ENCODE measurements around the gene AOC3.
"Not testable (repeated sequence)": the region's sequence is repeated elsewhere in the genome, so short reads cannot be mapped to it uniquely, and the experiment has no call there.

The AOC3 gene

DNA sequence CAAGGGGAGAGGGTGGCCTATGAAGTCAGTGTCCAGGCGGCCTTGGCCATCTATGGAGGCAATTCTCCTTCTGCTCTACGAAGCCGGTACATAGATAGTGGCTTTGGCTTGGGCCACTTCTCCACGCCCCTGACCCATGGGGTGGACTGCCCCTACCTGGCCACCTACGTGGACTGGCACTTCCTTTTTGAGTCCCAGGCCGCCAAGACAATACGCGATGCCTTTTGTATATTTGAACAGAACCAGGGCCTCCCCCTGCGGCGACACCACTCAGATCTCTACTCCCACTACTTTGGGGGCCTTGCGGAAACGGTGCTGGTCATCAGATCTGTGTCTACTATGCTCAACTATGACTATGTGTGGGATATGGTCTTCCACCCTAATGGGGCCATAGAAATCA, 17.3 kb downstream of the AOC3 start:
- ChIA-PET POLR2A (no interaction called here), CTCF (no interaction called here)
- DNase-seq (ENCODE audit: extremely low spot score) = no peak
- TF ChIP-seq SP1 (IDR thresholded peaks at IDR 0.05) (no peak), BHLHE40 (IDR thresholded peaks at IDR 0.05; ENCODE audit: borderline replicate concordance) (no peak), FOXM1 (IDR thresholded peaks at IDR 0.05; ENCODE audit: borderline replicate concordance) (no peak), FOXA1 (IDR thresholded peaks at IDR 0.05) (no peak), ELF4 (IDR thresholded peaks at IDR 0.05) (no peak), CTBP1 (IDR thresholded peaks at IDR 0.05; ENCODE audit: borderline replicate concordance) (no peak), NFRKB (IDR thresholded peaks at IDR 0.05) (no peak), HDGF (IDR thresholded peaks at IDR 0.05; ENCODE audit: borderline replicate concordance) (no peak), ARNT (IDR thresholded peaks at IDR 0.05) (no peak), SUZ12 (IDR thresholded peaks at IDR 0.05) (no peak), ZNF384 (IDR thresholded peaks at IDR 0.05) (no peak), LEF1 (IDR thresholded peaks at IDR 0.05; ENCODE audit: borderline replicate concordance) (no peak), TARDBP (IDR thresholded peaks at IDR 0.05) (no peak), L3MBTL2 (conservative IDR thresholded peaks at IDR 0.05) (no peak), FOXK2 (IDR thresholded peaks at IDR 0.05) (no peak)
- TF ChIP-seq, protein P1, sequence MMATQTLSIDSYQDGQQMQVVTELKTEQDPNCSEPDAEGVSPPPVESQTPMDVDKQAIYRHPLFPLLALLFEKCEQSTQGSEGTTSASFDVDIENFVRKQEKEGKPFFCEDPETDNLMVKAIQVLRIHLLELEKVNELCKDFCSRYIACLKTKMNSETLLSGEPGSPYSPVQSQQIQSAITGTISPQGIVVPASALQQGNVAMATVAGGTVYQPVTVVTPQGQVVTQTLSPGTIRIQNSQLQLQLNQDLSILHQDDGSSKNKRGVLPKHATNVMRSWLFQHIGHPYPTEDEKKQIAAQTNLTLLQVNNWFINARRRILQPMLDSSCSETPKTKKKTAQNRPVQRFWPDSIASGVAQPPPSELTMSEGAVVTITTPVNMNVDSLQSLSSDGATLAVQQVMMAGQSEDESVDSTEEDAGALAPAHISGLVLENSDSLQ (IDR thresholded peaks at IDR 0.05) = no peak

DNA sequence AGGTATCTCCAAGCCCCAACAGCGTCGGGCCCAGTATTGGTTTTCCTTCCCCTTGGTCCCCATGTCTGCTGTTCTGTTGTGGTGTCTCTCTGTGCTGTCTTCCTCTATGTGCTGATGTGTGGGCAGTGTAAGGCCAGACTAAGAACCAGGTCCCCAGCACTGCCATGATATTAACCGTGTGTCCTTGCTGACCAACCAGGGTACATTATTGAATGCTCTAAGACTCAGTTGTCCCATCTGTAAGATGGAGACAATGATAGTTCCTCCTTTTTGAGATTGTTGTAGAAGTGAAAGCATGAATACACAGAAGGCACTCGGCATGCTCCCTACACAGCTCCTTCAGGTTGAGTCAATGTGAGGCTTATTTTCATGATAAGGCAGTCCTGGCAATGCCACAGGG, 20.6 kb downstream of the AOC3 start:
- no peak for DNase-seq (ENCODE audit: extremely low spot score)
- TF ChIP-seq LEF1 (IDR thresholded peaks at IDR 0.05; ENCODE audit: borderline replicate concordance) (no peak), FOXA1 (IDR thresholded peaks at IDR 0.05) (no peak), TARDBP (IDR thresholded peaks at IDR 0.05) (no peak), ELF4 (IDR thresholded peaks at IDR 0.05) (no peak), SP1 (IDR thresholded peaks at IDR 0.05) (no peak)
- ChIA-PET POLR2A (no interaction called here), CTCF (no interaction called here)

DNA sequence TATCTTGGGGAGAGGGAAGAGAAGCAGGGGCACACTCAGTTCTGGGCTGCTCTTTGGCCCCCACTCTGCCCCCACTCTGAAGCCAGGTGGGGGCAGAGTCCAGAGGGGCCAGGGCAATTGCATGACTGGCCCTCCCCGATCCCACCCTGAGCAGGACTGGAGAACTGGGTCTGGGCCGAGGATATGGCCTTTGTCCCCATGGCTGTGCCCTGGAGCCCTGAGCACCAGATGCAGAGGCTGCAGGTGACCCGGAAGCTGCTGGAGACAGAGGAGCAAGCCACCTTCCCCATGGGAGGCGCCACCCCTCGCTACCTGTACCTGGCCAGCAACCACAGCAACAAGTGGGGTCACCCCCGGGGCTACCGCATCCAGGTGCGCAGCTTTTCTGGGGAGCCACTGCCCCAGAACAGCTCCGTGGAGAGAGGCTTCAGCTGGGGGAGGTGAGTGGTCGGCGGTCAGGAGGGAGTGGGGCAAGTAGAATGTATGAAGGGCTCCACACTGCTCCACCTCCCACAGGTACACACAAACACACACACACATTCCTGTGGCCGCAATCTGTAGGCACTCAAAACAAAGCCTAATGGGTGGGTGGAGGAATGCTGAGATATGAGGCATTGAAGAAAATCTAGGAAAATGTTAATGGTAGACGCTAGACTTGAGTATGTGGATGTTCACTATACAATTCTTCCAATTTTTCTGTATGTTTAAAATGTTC, 21.4 kb downstream of the AOC3 start:
- ChIA-PET CTCF (no interaction called here), POLR2A (no interaction called here)
- DNase-seq (ENCODE audit: extremely low spot score) = no peak
- no peak for TF ChIP-seq BHLHE40 (IDR thresholded peaks at IDR 0.05; ENCODE audit: borderline replicate concordance)
- no peak for TF ChIP-seq ZNF384 (IDR thresholded peaks at IDR 0.05)
- no peak for TF ChIP-seq FOXA1 (IDR thresholded peaks at IDR 0.05)
- TF ChIP-seq ELF4 (IDR thresholded peaks at IDR 0.05) = no peak
- TF ChIP-seq FOXM1 (IDR thresholded peaks at IDR 0.05; ENCODE audit: borderline replicate concordance) = no peak
- TF ChIP-seq CTBP1 (IDR thresholded peaks at IDR 0.05; ENCODE audit: borderline replicate concordance) = no peak
- no peak for TF ChIP-seq ARNT (IDR thresholded peaks at IDR 0.05)
- no peak for TF ChIP-seq TARDBP (IDR thresholded peaks at IDR 0.05)
- no peak for TF ChIP-seq LEF1 (IDR thresholded peaks at IDR 0.05; ENCODE audit: borderline replicate concordance)
- no peak for TF ChIP-seq HDGF (IDR thresholded peaks at IDR 0.05; ENCODE audit: borderline replicate concordance)
- no peak for TF ChIP-seq FOXK2 (IDR thresholded peaks at IDR 0.05)
- TF ChIP-seq, protein P1 (IDR thresholded peaks at IDR 0.05) = no peak

GRCh38 chr17:42873315-42873714, 22.3 kb downstream of the AOC3 start:
- CTCF ChIA-PET = interaction anchor here (0.7 kb wide), 1 partner anchor 689 kb away, joined by 3 read pairs; no protein-coding TSS in a partner anchor
- POLR2A ChIA-PET = no interaction called here
- DNase-seq (ENCODE audit: extremely low spot score) = no peak
- TF ChIP-seq LEF1 (IDR thresholded peaks at IDR 0.05; ENCODE audit: borderline replicate concordance) (no peak), ELF4 (IDR thresholded peaks at IDR 0.05) (no peak), SP1 (IDR thresholded peaks at IDR 0.05) (no peak), ARNT (IDR thresholded peaks at IDR 0.05) (no peak), HDGF (IDR thresholded peaks at IDR 0.05; ENCODE audit: borderline replicate concordance) (no peak), CTBP1 (IDR thresholded peaks at IDR 0.05; ENCODE audit: borderline replicate concordance) (no peak), SUZ12 (IDR thresholded peaks at IDR 0.05) (no peak), FOXK2 (IDR thresholded peaks at IDR 0.05) (no peak), BHLHE40 (IDR thresholded peaks at IDR 0.05; ENCODE audit: borderline replicate concordance) (no peak)

GRCh38 chr17:42873932-42874695, 23.1 kb downstream of the AOC3 start:
- CTCF ChIA-PET = interaction anchor here (0.7 kb wide), 1 partner anchor 688 kb away, joined by 3 read pairs; no protein-coding TSS in a partner anchor
- POLR2A ChIA-PET; DNase-seq (ENCODE audit: extremely low spot score): not testable (repeated sequence)

DNA sequence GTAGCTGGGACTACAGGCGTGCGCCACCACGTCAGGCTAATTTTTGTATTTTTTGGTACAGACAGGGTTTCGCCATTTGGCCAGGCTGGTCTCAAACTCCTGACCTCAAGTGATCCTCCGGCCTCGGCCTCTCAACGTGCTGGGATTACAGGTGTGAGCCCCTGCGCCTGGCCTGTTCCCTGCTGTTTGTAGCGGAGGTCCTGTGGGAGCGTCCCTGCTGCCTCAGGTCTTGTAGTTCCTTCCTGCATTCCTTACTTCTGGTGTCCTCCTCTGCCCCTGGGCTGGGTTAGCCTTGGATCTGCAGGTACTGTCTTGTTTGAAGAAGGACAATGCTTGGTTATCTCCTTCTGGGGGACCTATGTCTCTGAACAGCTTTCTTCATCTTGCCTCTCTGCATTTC, 26.0 kb downstream of the AOC3 start:
- CTCF ChIA-PET = no interaction called here
- TF ChIP-seq SP1 (IDR thresholded peaks at IDR 0.05) (no peak), NFRKB (IDR thresholded peaks at IDR 0.05) (no peak), TARDBP (IDR thresholded peaks at IDR 0.05) (no peak), FOXA1 (IDR thresholded peaks at IDR 0.05) (no peak), FOXM1 (IDR thresholded peaks at IDR 0.05; ENCODE audit: borderline replicate concordance) (no peak), ARNT (IDR thresholded peaks at IDR 0.05) (no peak), HDGF (IDR thresholded peaks at IDR 0.05; ENCODE audit: borderline replicate concordance) (no peak), BHLHE40 (IDR thresholded peaks at IDR 0.05; ENCODE audit: borderline replicate concordance) (no peak), CTBP1 (IDR thresholded peaks at IDR 0.05; ENCODE audit: borderline replicate concordance) (no peak), ZNF384 (IDR thresholded peaks at IDR 0.05) (no peak)
- TF ChIP-seq, protein P1 (IDR thresholded peaks at IDR 0.05) = no peak

More for the DNA sequence above, 26.0 kb downstream of the AOC3 start:
- DNase-seq (ENCODE audit: extremely low spot score) = no peak
- POLR2A ChIA-PET = no interaction called here
